Gastroesophageal sphincter (tissue), 4 donors: ENCODE measurements around the gene LIN9. TPM values are rescaled to one million over a fixed set of nuclear protein-coding genes. Genes with fewer than 3 reads are reported as not detected.
"Not testable (repeated sequence)": the region's sequence is repeated elsewhere in the genome, so short reads cannot be mapped to it uniquely, and the experiment has no call there.

Experiments used
- ATAC-seq: fragments of 150-250 bp; one replicate; pipeline ENCODE4 v1.9.1; 2016; ENCODE audit warnings: mild to moderate bottlenecking, moderate library complexity
- H3K27ac ChIP-seq, 4 donors: fragments of 200-600 bp; sonication (generic) in 3 of 4; 1 replicate in 3 of 4; 2 replicates in 1 of 4; pipeline ENCODE4 v1.5.1; 2016 to 2019
- H3K27me3 ChIP-seq: fragments of 200-600 bp; sonication (generic); one replicate; pipeline ENCODE4 v1.5.1; 2019
- H3K36me3 ChIP-seq, 2 donors: fragments of 200-600 bp; sonication (generic); one replicate each; pipeline ENCODE4 v1.5.1; 2019; ENCODE audit warnings: control low read depth in 1 of 2
- H3K4me1 ChIP-seq, 3 donors: fragments of 200-600 bp; sonication (generic); 1 replicate in 2 of 3; 2 replicates in 1 of 3; pipeline ENCODE4 v1.5.1; 2016 to 2019; ENCODE audit warnings: control low read depth in 2 of 3
- H3K4me3 ChIP-seq, 2 donors: fragments of 200-600 bp; sonication (generic); one replicate each; pipeline ENCODE4 v1.5.1; 2019; ENCODE audit warnings: mild to moderate bottlenecking in 1 of 2, moderate library complexity in 1 of 2
- H3K9me3 ChIP-seq, 3 donors: fragments of 200-600 bp; sonication (generic); one replicate each; pipeline ENCODE4 v1.5.1; 2017 to 2019; ENCODE audit warnings: control low read depth in 2 of 3
- EP300 ChIP-seq: sonication (generic); formaldehyde crosslinking; IDR thresholded peaks from one replicate; pipeline ENCODE4 v1.6.1; 2017; ENCODE audit warnings: antibody characterized with exemption, mild to moderate bottlenecking
- POLR2A ChIP-seq, 2 donors: fragments of 450-650 bp; IDR thresholded peaks; one replicate each; pipeline ENCODE4 v1.6.1; 2017; ENCODE audit warnings: antibody characterized with exemption in 2 of 2, mild to moderate bottlenecking in 2 of 2, moderate library complexity in 1 of 2
- POLR2AphosphoS5 ChIP-seq: sonication (generic); formaldehyde crosslinking; IDR thresholded peaks from one replicate; pipeline ENCODE4 v1.6.1; 2017; ENCODE audit warnings: antibody characterized with exemption
- WGBS, 2 donors: methylation state at CpG; one replicate each; pipeline ENCODE4 v1.1.5; 2018; ENCODE audit warnings: low coverage in 1 of 2; 5-methylcytosine and 5-hydroxymethylcytosine counted together
- total RNA-seq, 4 donors: library from RNA; depleted of rRNA; stranded (reverse); fragments of >200 nt; gene quantifications; one replicate each; pipeline ENCODE4 v1.1.0, GENCODE V29; 2016
- TF ChIP-seq, protein P1 (sequence below), 4 experiments: fragments of 200-600 bp in 2 of 4; fragments of 450-650 bp in 2 of 4; sonication (generic) in 1 of 4; IDR thresholded peaks; one replicate each; pipeline ENCODE4 v1.5.1; 2017 to 2019; ENCODE audit warnings: antibody characterized with exemption in 4 of 4, mild to moderate bottlenecking in 2 of 4, moderate library complexity in 2 of 4

The LIN9 gene
- total RNA-seq, 4 donors from 2014 or later, result 2.8 to 5.4 (median 3.4) TPM

- Histone ChIP-seq H3K36me3 (peaks cover 0 to 24% of the 10 kb centered on the region in 2 donors), H3K9me3 (no peaks in the 10 kb centered on the region), H3K4me1 (no peaks in the 10 kb centered on the region), H3K4me3 (no peak overlapping the region), H3K27me3 (no peaks in the 10 kb centered on the region), H3K27ac (no peak overlapping the region)
- no peak for ATAC-seq
- no peak for TF ChIP-seq POLR2AphosphoS5
- TF ChIP-seq EP300, result no peak
- WGBS, 2 donors, result 49 to 61% methylated on average over 2 to 3 of the region's 3 CpGs
Measured at GRCh38 chr1:226268421-226269124, 40.4 kb downstream of the LIN9 start.

DNA sequence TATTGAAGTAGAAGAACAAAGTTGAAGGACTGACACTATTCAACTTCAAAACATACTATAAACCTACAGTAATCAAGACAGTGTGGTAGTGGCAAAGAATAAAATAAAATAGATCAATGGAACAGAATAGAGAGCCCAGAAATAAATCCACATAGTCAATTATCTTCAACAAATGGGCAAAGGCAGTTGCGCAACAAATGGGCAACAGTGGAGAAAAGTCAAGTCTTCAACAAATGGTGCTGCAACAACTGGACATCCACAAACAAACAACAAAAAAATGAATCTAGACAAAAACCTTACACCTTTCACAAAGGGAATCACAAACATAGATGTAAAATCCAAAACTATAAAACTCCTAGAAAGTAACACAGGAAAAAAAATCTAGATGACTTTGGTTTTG, 47.1 kb downstream of the LIN9 start:
- WGBS, 2 donors, result 100% methylated on average over 1 of the region's 1 CpG
- H3K9me3 ChIP-seq, result peaks cover 0 to 21% (median 0%) of the 10 kb centered on the region in 3 donors
- no peak overlapping the region for H3K27ac ChIP-seq
- no peak for ATAC-seq
- H3K27me3 ChIP-seq, result no peaks in the 10 kb centered on the region
- H3K36me3 ChIP-seq, result peaks cover 0 to 38% of the 10 kb centered on the region in 2 donors
- H3K4me1 ChIP-seq, result no peaks in the 10 kb centered on the region
- TF ChIP-seq POLR2A (IDR thresholded peaks at IDR 0.05) (no peak), POLR2AphosphoS5 (no peak), EP300 (no peak)
- TF ChIP-seq, protein P1, sequence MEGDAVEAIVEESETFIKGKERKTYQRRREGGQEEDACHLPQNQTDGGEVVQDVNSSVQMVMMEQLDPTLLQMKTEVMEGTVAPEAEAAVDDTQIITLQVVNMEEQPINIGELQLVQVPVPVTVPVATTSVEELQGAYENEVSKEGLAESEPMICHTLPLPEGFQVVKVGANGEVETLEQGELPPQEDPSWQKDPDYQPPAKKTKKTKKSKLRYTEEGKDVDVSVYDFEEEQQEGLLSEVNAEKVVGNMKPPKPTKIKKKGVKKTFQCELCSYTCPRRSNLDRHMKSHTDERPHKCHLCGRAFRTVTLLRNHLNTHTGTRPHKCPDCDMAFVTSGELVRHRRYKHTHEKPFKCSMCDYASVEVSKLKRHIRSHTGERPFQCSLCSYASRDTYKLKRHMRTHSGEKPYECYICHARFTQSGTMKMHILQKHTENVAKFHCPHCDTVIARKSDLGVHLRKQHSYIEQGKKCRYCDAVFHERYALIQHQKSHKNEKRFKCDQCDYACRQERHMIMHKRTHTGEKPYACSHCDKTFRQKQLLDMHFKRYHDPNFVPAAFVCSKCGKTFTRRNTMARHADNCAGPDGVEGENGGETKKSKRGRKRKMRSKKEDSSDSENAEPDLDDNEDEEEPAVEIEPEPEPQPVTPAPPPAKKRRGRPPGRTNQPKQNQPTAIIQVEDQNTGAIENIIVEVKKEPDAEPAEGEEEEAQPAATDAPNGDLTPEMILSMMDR (IDR thresholded peaks at IDR 0.05), result no peak
- H3K4me3 ChIP-seq, result no peak overlapping the region

GRCh38 chr1:226255380-226255779, 53.6 kb downstream of the LIN9 start:
- no peaks in the 10 kb centered on the region for H3K36me3 ChIP-seq
- H3K27me3 ChIP-seq, result no peaks in the 10 kb centered on the region
- no peak overlapping the region for H3K4me3 ChIP-seq
- ATAC-seq, result no peak
- no peak overlapping the region for H3K27ac ChIP-seq
- H3K9me3 ChIP-seq, result peaks cover 0 to 10% (median 0%) of the 10 kb centered on the region in 3 donors
- 77 to 78% methylated on average over 3 of the region's 3 CpGs for WGBS, 2 donors
- no peaks in the 10 kb centered on the region for H3K4me1 ChIP-seq
- no peak for TF ChIP-seq POLR2A (IDR thresholded peaks at IDR 0.05)
- no peak for TF ChIP-seq EP300
- TF ChIP-seq, protein P1 (IDR thresholded peaks at IDR 0.05), result no peak
- no peak for TF ChIP-seq POLR2AphosphoS5

DNA sequence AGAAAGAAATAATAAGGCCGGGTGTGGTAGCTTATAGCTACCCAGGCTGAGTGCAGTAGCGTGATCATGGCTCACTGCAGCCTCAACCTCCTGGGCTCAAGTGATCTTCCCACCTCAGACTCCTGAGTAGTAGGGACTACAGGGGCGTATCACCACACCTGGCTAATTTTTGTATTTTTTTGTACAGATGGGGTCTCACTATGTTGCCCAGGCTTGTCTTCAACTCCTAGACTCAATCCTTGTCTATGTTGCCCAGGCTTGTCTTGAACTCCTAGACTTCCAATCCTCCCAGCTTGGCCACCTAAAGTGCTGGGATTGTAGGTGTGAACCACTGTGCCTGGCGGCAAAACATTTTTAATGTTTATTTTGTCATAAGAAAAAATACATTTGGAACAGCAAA, 55.0 kb downstream of the LIN9 start:
- Histone ChIP-seq H3K36me3 (no peaks in the 10 kb centered on the region), H3K4me3 (no peak overlapping the region), H3K27ac (no peak overlapping the region), H3K27me3 (no peaks in the 10 kb centered on the region), H3K4me1 (peaks cover 0 to 1% (median 0%) of the 10 kb centered on the region in 3 donors), H3K9me3 (no peaks in the 10 kb centered on the region)
- no peak for ATAC-seq
- WGBS, 2 donors, result 91 to 95% methylated on average over 3 to 4 of the region's 4 CpGs
- TF ChIP-seq POLR2AphosphoS5 (no peak), POLR2A (IDR thresholded peaks at IDR 0.05) (no peak), EP300 (no peak)
- TF ChIP-seq, protein P1 (IDR thresholded peaks at IDR 0.05), result no peak

DNA sequence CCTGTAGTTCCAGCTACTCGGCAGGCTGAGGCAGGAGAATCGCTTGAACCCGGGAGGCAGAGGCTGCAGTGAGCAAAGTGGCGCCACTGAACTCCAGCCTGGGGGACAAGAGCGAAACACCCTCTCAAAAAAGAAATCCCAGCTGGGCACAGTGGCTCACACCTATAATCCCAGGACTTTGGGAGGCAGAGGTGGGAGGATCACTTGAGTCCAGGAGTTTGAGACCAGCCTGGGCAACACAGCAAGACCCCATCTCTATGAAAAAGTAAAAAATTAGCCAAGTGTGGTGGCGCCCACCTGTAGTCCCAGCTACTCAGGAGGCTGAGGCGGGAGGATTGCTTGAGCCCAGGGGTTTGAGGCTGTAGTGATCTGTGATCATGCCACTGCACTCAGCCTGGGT, 56.1 kb downstream of the LIN9 start:
- not testable (repeated sequence) for H3K27ac ChIP-seq, H3K36me3 ChIP-seq, H3K27me3 ChIP-seq, H3K4me3 ChIP-seq, H3K9me3 ChIP-seq, ATAC-seq
- H3K4me1 ChIP-seq, result peaks cover 0 to 12% (median 2%) of the 10 kb centered on the region in 3 donors
- WGBS, 2 donors, result 86 to 97% methylated on average over 2 to 5 of the region's 7 CpGs

DNA sequence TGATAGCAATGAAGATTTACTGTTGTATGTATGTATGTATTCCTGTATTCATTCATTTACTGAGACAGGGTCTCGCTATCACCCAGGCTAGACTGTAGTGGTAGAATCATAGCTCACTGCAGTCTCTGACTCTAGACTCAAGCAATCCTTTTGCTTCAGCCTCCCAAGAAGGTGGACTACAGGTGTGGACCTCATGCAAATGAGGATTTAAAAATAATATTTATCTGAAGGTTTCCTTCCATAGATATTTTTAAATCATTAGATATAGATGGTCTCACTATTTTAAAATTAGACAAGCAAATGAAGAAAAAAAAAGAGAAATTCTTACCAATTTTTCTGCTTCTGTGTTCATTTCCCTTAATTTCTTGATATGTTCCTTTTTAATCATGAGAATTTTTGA, 58.5 kb downstream of the LIN9 start:
- Histone ChIP-seq H3K4me1 (peaks cover 0 to 15% (median 3%) of the 10 kb centered on the region in 3 donors), H3K4me3 (no peak overlapping the region), H3K27me3 (no peaks in the 10 kb centered on the region), H3K9me3 (no peaks in the 10 kb centered on the region), H3K27ac (no peak overlapping the region), H3K36me3 (no peaks in the 10 kb centered on the region)
- TF ChIP-seq, protein P1 (IDR thresholded peaks at IDR 0.05), result no peak
- TF ChIP-seq EP300 (no peak), POLR2A (IDR thresholded peaks at IDR 0.05) (no peak), POLR2AphosphoS5 (no peak)
- WGBS, 2 donors, result 89 to 100% methylated on average over 1 of the region's 1 CpG
- ATAC-seq, result no peak
